GM19099 (cell line): ENCODE data around the gene FRS3.

Experiments used
- POLR2A ChIP-seq: IDR thresholded peaks from 3 replicates; pipeline ENCODE4 v1.6.1; 2011; ENCODE audit warnings: low read depth; ENCODE audit not compliant: insufficient read length; ENCODE audit errors: extremely low read depth

FRS3 gene

GRCh38 chr6:41779788-41780550, at the start of gene FRS3:
TSS of gene FRS3 (minus strand) at chr6:41779900. CDS start at chr6:41776987, 2,913 bp downstream.
- peak; percentile 55 for TF ChIP-seq POLR2A

- TF ChIP-seq POLR2A: no peak
These were observed 46.8 kb upstream of the FRS3 start for GRCh38 chr6:41826343-41827022.

GRCh38 chr6:41824571-41825569, 45.2 kb upstream of the FRS3 start:
- TF ChIP-seq POLR2A: no peak

- no peak for TF ChIP-seq POLR2A
These were observed 43.5 kb upstream of the FRS3 start for GRCh38 chr6:41823178-41823577.

GRCh38 chr6:41822021-41822420, 42.3 kb upstream of the FRS3 start:
- TF ChIP-seq POLR2A: no peak

GRCh38 chr6:41821266-41821665, 41.6 kb upstream of the FRS3 start:
- no peak for TF ChIP-seq POLR2A

GRCh38 chr6:41818271-41819054, 38.8 kb upstream of the FRS3 start:
- no peak for TF ChIP-seq POLR2A

- no peak for TF ChIP-seq POLR2A
These were observed 35.9 kb upstream of the FRS3 start for GRCh38 chr6:41815587-41815986.

GRCh38 chr6:41814629-41815028, 34.9 kb upstream of the FRS3 start:
- TF ChIP-seq POLR2A: no peak

- no peak for TF ChIP-seq POLR2A
These were observed 34.3 kb upstream of the FRS3 start for GRCh38 chr6:41813956-41814355.

- no peak for TF ChIP-seq POLR2A
These were observed 33.8 kb upstream of the FRS3 start for GRCh38 chr6:41813469-41813868.

GRCh38 chr6:41811095-41811494, 31.4 kb upstream of the FRS3 start:
- TF ChIP-seq POLR2A: no peak

- no peak for TF ChIP-seq POLR2A
These were observed 26.4 kb upstream of the FRS3 start for GRCh38 chr6:41805830-41806774.
